Lower leg skin (tissue), 3 donors: ENCODE measurements around the gene BATF.

ENCODE experiments used
- CTCF ChIP-seq, 3 donors: fragments of 450-650 bp; IDR thresholded peaks; one replicate each; pipeline ENCODE4 v1.5.1; 2016; ENCODE audit warnings: antibody characterized with exemption in 3 of 3, mild to moderate bottlenecking in 3 of 3, moderate library complexity in 2 of 3
- POLR2A ChIP-seq, 2 donors: fragments of 450-650 bp; IDR thresholded peaks; one replicate each; pipeline ENCODE4 v1.6.1; 2016 to 2017; ENCODE audit warnings: antibody characterized with exemption in 2 of 2, mild to moderate bottlenecking in 1 of 2, moderate library complexity in 1 of 2

- no peak for TF ChIP-seq CTCF (IDR thresholded peaks at IDR 0.05)
- no peak for TF ChIP-seq POLR2A (IDR thresholded peaks at IDR 0.05)
These were observed 17.9 kb upstream of the BATF start for GRCh38 chr14:75504411-75504810.
